Measurements from ENCODE around the gene ITGA3. TPM values are rescaled to one million over a fixed set of nuclear protein-coding genes. Genes with fewer than 3 reads are reported as not detected.

ITGA3 gene
- total RNA-seq, 2 experiments from 2014 or later: 5.8 to 7.9 TPM

DNA sequence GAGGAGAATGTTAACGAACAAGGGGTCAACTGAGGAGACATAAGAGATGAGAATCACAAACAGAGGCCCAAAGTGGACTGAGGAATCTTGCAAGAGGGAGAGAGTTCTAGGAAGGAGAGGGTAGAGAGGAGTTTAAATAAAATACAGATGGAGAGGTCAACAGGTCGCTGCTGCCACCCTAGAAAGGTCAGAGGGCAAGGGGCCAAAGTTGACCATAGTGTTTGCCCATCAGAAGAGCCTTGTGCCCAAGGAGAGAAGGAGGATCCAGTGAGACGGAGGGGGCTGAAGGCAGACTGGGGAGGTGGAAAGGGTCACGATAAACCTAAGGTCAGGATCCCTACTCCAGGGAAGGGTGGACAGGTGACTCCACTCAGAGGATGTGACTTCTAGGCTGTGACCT, 6.9 kb upstream of the ITGA3 start:
- POLR2A ChIA-PET: no interaction called here
- DNase-seq: no peak
- H3K9me3 Mint-ChIP-seq: no peaks in the 10 kb centered on the region
- CTCF ChIA-PET: no interaction called here
- H3K4me3 Mint-ChIP-seq: no peak overlapping the region
- H3K36me3 Mint-ChIP-seq (ENCODE audit: low read depth): no peaks in the 10 kb centered on the region
- no peak overlapping the region for H3K27ac Mint-ChIP-seq
- peaks cover 24% of the 10 kb centered on the region for H3K4me1 Mint-ChIP-seq
- H3K27me3 Mint-ChIP-seq: no peaks in the 10 kb centered on the region

DNA sequence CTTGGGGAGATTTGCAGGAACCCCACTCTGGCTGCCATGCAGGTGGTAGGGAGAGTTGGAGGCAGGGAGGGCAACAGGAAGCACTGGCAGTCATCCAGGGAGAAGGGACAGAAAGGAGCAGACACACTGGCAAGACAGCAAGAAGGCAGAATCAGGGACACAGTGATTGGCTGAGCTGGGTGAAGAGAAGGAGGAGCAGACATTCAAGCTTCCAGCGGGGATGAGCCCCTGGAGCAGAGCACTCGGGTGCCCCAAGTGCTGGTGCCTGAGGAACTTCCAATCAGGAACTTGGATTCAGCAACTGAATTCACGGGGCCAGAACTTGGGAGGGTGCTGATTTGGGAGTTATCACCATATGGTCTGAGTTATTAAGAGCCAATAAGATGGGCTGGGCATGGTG, 6.3 kb upstream of the ITGA3 start:
- CTCF ChIA-PET: no interaction called here
- peaks cover 24% of the 10 kb centered on the region for H3K4me1 Mint-ChIP-seq

DNA sequence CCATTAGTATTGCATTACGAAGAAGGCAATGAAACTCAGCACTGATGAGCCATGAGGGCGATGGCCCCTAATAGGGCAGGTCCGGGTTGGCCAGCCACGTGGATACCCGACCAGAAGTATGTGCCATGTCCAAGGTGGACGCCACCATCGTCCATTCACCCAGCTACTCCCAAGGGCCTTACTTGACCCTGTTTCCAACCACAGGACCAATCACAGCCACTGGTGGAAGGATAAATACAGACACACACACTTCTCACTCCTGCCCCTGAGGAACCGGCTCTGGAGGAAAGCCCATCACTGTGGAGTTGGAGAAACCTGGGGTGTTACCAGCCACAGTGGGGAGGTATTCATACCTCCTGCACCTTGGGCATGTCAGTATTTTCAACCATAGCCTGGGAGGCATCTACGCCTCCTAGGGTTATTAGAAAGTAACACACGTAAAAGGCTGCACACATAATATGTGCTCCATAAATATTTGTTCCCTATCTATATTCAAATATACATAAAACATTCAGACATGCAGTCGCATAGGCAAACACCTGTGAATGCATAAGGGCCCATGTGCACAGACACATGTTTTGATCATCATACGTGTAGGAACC, 5.4 kb upstream of the ITGA3 start:
- DNase-seq: no peak
- no peak overlapping the region for H3K27ac Mint-ChIP-seq
- H3K4me3 Mint-ChIP-seq: no peak overlapping the region
- ChIA-PET POLR2A (no interaction called here), CTCF (no interaction called here)
- H3K36me3 Mint-ChIP-seq (ENCODE audit: low read depth): no peaks in the 10 kb centered on the region
- H3K4me1 Mint-ChIP-seq: peaks cover 31% of the 10 kb centered on the region
- no peaks in the 10 kb centered on the region for H3K9me3 Mint-ChIP-seq
- peaks cover 4% of the 10 kb centered on the region for H3K27me3 Mint-ChIP-seq

More for the DNA sequence above, 6.3 kb upstream of the ITGA3 start:
- no peak overlapping the region for H3K4me3 Mint-ChIP-seq
- no peaks in the 10 kb centered on the region for H3K9me3 Mint-ChIP-seq
- no peak overlapping the region for H3K27ac Mint-ChIP-seq
- no peak for DNase-seq
- H3K36me3 Mint-ChIP-seq (ENCODE audit: low read depth): no peaks in the 10 kb centered on the region
- no peaks in the 10 kb centered on the region for H3K27me3 Mint-ChIP-seq
- POLR2A ChIA-PET: no interaction called here

DNA sequence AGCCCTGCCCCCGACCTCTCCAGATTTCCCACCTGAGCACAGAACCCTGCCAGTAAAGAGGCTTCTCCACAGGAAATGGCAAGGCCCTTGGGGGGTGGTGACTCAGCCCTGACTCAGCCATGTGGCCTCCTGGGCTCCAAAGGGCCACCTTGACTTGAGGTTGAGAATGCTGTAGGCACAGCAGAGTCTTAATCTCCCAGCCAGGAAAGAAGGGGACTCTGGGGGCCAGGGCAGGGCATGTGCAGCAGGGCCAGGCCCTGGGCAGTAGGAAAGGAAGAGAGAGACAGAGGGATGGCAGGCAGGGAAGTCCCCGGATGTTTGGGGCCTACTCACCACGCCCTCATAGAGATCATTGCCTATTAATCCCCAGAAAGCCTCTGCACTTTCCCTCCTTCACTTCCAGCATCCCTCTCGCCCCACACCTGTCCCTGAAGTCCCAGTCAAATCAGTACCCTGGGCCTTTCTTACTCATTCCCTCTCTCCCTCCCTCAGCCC, 4.8 kb upstream of the ITGA3 start:
- Mint-ChIP-seq H3K36me3 (ENCODE audit: low read depth) (no peaks in the 10 kb centered on the region), H3K4me1 (peaks cover 32% of the 10 kb centered on the region), H3K27ac (peak overlapping the region; percentile 77), H3K9me3 (no peaks in the 10 kb centered on the region), H3K27me3 (peaks cover 4% of the 10 kb centered on the region), H3K4me3 (no peak overlapping the region)
- ChIA-PET POLR2A (no interaction called here), CTCF (no interaction called here)
- DNase-seq: peak; percentile 34

DNA sequence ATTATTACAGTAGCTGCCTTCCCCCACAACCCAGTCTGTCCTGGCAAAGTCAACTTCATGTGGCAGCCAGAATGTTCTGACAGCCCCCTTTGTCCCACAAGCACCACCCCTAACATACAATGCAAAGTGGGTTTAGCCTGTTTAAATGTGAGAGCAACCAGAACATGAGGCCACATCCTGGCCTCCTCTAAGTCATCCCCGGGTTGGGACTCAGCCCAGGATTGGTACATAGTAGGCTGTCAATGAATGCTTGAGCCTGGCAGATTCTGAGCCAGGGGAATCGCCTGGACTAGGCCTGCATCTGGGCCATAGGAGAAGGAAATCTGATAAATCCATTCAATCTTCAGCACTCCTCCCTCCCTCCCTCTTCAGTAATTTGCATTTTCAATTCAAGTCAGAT, 4.3 kb upstream of the ITGA3 start:
- Mint-ChIP-seq H3K27ac (peak overlapping the region; percentile 21), H3K4me3 (no peak overlapping the region), H3K4me1 (peaks cover 35% of the 10 kb centered on the region), H3K9me3 (no peaks in the 10 kb centered on the region), H3K36me3 (ENCODE audit: low read depth) (no peaks in the 10 kb centered on the region), H3K27me3 (peaks cover 4% of the 10 kb centered on the region)
- CTCF ChIA-PET: no interaction called here
- POLR2A ChIA-PET: no interaction called here
- DNase-seq: no peak

DNA sequence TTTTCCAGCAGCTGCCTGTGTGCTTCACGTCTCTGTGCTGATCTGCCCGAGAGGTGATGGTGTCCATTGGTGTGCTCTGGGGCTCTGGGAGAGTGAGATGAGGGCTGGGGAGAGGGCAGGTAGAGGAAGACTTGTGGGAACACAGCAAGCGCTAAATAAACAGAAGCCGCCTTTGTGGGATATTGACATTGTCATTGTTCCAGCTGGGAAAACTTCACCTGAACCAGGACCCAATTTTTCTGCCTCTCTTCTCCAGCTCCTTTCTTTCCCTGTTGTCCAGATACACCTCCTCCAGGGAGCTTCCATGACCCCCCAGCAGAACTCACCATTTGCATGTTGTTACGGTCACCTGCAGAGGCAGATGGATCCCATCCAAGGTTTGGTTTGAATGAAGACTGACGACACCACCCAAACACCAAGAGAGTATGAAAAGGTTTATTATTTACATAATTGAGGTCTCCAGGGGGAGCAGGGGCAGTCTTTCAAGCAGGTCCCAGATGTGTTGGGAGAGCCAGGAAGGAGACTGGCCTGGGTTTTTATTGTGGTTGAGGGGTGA, 3.6 kb upstream of the ITGA3 start:
- H3K4me3 Mint-ChIP-seq: no peak overlapping the region
- H3K4me1 Mint-ChIP-seq: peaks cover 42% of the 10 kb centered on the region
- H3K36me3 Mint-ChIP-seq (ENCODE audit: low read depth): no peaks in the 10 kb centered on the region
- POLR2A ChIA-PET: no interaction called here
- H3K27me3 Mint-ChIP-seq: peaks cover 4% of the 10 kb centered on the region
- H3K9me3 Mint-ChIP-seq: no peaks in the 10 kb centered on the region
- no peak for DNase-seq
- H3K27ac Mint-ChIP-seq: no peak overlapping the region
- CTCF ChIA-PET: interaction anchor here (1.8 to 1.9 kb wide), 2 partner anchors 35 to 42 kb away, joined by 4 to 6 read pairs; no protein-coding TSS in a partner anchor

DNA sequence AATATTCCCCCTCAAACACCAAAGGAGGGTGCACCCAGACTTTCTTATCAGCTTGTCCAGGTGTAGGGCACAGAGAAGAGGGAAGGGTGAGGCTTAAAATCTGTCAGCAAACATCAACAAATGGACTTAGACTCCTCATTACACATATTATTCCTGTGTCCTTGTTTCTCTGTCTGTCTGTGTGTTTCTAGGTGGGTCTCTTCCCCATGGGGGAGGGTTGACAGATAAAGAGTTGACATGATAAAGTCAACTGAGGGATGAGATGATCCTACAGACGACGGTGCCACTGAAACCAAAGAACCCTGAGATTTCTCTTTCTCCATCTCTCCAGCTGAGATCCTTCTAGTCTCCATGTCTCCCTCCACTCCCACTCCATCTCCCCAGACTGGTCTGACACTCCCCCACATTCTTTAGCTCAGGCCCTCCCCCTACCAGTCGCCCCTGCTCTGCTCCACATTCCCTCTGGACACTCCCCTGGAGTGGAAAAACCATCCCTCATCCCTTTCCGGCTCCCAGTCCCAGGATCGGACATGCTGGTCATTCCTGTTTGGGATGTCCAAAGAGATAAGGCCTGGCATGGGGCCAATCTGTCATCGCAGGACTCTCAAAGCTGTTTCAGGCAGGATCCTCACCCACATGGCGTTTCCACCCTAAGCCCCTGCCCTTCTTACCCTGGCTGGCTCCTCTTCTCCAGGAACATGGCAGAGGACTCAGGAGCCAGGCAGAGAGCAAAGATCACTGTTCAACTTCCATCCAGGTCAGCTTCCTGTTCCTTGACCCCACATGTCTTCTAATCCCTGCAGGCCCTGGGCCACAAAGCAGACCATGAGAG, 2.9 kb upstream of the ITGA3 start:
- ChIA-PET POLR2A (no interaction called here), CTCF (interaction anchor here (1.8 to 1.9 kb wide), 2 partner anchors 34 to 41 kb away, joined by 4 to 6 read pairs; no protein-coding TSS in a partner anchor)
- Mint-ChIP-seq H3K4me3 (no peak overlapping the region), H3K36me3 (ENCODE audit: low read depth) (no peaks in the 10 kb centered on the region), H3K4me1 (peaks cover 43% of the 10 kb centered on the region), H3K27ac (no peak overlapping the region), H3K27me3 (peaks cover 8% of the 10 kb centered on the region), H3K9me3 (no peaks in the 10 kb centered on the region)
- no peak for DNase-seq

DNA sequence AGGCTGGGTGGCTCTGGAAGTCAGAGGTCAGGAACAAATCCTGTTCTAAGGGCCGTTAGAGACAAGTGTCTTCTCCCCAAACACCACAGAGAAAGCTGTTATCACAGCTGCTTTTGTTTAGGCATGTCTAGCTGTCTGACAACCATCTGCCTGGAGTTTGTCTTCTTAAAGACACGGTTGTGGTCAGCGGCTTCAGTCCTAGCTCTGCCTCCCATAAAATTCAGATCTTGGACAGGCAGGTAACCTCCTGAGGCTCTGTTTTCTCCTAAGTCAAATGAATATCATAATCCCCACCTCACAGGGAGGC, 2.3 kb upstream of the ITGA3 start:
- Mint-ChIP-seq H3K27ac (no peak overlapping the region), H3K36me3 (ENCODE audit: low read depth) (no peaks in the 10 kb centered on the region), H3K9me3 (no peaks in the 10 kb centered on the region), H3K4me3 (no peak overlapping the region), H3K4me1 (peaks cover 41% of the 10 kb centered on the region), H3K27me3 (peaks cover 9% of the 10 kb centered on the region)
- no peak for DNase-seq
- ChIA-PET POLR2A (no interaction called here), CTCF (interaction anchor here (1.8 to 1.9 kb wide), 2 partner anchors 34 to 41 kb away, joined by 4 to 6 read pairs; no protein-coding TSS in a partner anchor)

DNA sequence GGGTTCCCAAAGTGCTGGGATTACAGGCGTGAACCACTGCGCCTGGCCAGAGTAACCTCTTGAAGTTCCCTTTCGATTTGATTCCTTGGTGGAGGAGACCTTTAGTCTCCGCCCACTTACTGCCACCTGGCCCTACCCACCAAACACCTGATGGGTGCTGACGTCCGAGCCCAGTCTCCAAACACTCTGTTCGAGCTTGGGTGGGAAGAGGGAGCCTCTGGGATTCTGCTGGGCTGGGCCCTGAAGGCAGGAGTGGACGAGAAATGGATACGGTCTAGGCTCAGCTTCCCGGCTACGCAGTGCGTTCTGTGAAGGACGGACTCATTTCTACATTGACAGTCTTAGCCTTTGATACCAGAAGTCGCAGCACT, 870 bp upstream of the ITGA3 start:
- H3K27me3 Mint-ChIP-seq: peaks cover 11% of the 10 kb centered on the region
- peak overlapping the region; percentile 11 for H3K27ac Mint-ChIP-seq
- H3K4me1 Mint-ChIP-seq: peaks cover 41% of the 10 kb centered on the region
- H3K9me3 Mint-ChIP-seq: no peaks in the 10 kb centered on the region
- H3K36me3 Mint-ChIP-seq (ENCODE audit: low read depth): no peaks in the 10 kb centered on the region
- no peak for DNase-seq
- peak overlapping the region; percentile 84 for H3K4me3 Mint-ChIP-seq
- CTCF ChIA-PET: interaction anchor here (0.9 to 2.8 kb wide), 4 partner anchors 25 to 58 kb away, joined by 3 to 8 read pairs (median 4); no protein-coding TSS in a partner anchor
- POLR2A ChIA-PET: no interaction called here

DNA sequence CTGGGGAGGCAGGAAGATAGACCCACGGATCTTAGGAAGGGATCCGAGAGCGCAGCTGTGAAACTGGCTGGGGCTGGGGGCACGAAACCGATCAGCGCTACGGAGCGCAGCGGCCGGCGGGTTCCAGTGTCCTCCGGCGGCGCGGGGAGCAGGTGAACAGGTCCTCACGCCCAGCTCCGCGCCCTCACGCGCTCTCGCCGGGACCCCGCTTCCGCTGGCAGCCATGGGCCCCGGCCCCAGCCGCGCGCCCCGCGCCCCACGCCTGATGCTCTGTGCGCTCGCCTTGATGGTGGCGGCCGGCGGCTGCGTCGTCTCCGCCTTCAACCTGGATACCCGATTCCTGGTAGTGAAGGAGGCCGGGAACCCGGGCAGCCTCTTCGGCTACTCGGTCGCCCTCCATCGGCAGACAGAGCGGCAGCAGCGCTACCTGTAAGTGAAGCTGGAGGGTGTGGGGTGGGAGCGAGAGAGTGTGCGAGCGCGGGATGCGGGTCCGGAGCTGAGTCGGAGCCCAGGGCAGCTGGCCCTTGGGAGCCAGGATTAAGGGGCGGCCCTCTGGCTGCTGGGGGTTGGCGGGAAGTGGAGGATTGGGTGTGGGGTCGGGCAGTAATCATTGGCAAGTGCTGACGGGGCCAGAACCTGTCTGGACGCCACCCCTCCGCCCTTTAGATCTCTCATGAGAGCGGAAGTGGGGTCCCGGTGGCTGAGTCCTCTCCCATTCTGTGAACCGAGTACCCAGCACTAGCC, 479 bp downstream of the ITGA3 start:
- Mint-ChIP-seq H3K4me3 (peak overlapping the region; percentile 84), H3K36me3 (ENCODE audit: low read depth) (no peaks in the 10 kb centered on the region), H3K9me3 (no peaks in the 10 kb centered on the region), H3K27ac (peak overlapping the region; percentile 60), H3K27me3 (peaks cover 11% of the 10 kb centered on the region), H3K4me1 (peaks cover 33% of the 10 kb centered on the region)
- peak; percentile 63 for DNase-seq
- CTCF ChIA-PET: interaction anchor here (0.6 to 2.8 kb wide), 19 partner anchors 9 to 82 kb away, joined by 3 to 10 read pairs (median 4); partner anchors contain the start of gene PDK2
- POLR2A ChIA-PET: interaction anchor here (0.8 kb wide), 1 partner anchor 9 kb away, joined by 3 read pairs; no protein-coding TSS in a partner anchor

DNA sequence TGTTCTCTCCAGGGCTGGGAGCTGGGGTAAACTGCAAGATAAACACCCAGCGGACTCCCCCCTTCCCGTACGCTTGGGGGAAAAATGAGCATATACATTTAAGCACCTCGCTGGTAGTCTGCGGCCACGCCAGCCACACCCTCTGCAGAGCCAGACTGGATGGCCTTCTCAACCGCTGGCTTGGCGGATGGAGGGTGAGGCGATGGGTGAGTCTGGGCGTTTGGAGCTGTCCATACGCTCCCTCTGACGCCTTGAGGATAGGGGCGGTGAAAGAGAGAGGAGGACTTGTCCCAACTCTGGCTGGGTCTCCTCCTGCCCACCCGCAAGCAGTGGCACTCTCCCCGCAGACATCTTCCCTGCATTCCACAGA, 1.0 kb downstream of the ITGA3 start:
- Mint-ChIP-seq H3K36me3 (ENCODE audit: low read depth) (no peaks in the 10 kb centered on the region), H3K27ac (no peak overlapping the region), H3K4me1 (peaks cover 27% of the 10 kb centered on the region), H3K4me3 (peak overlapping the region; percentile 84), H3K9me3 (no peaks in the 10 kb centered on the region), H3K27me3 (peaks cover 11% of the 10 kb centered on the region)
- ChIA-PET POLR2A (interaction anchor here (0.8 kb wide), 1 partner anchor 10 kb away, joined by 3 read pairs; no protein-coding TSS in a partner anchor), CTCF (interaction anchor here (0.6 to 2.8 kb wide), 19 partner anchors 8 to 82 kb away, joined by 3 to 10 read pairs (median 4); partner anchors contain the start of gene PDK2)
- DNase-seq: no peak

DNA sequence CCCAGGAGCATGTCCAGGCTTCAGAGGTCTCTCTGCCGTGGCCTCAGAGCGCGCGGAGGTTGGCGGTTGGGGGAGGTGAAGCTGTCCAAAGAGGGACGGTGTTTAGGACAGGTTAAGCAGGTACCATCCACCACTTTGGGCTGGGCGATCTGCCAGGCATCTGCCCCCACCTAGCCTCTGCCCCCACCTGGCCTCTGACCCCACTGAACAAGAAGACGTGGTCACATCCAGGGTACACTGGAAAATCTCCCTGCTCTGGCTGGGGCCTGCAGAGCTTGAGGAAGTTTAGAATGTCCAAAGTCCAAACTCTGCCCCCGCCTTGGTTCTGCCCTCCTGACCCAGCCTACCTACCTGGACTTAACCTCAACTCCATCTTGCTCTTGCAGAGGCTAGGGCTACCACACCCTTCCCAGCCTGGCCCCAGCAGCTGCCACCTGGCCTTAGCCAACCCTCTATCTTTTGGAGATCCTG, 1.6 kb downstream of the ITGA3 start:
- no peak for DNase-seq
- H3K36me3 Mint-ChIP-seq (ENCODE audit: low read depth): no peaks in the 10 kb centered on the region
- H3K9me3 Mint-ChIP-seq: no peaks in the 10 kb centered on the region
- CTCF ChIA-PET: interaction anchor here (0.6 to 2.0 kb wide), 8 partner anchors 8 to 37 kb away, joined by 3 to 7 read pairs (median 4); no protein-coding TSS in a partner anchor
- POLR2A ChIA-PET: no interaction called here
- peak overlapping the region; percentile 84 for H3K4me3 Mint-ChIP-seq
- peaks cover 11% of the 10 kb centered on the region for H3K27me3 Mint-ChIP-seq
- peaks cover 23% of the 10 kb centered on the region for H3K4me1 Mint-ChIP-seq
- peak overlapping the region; percentile 3 for H3K27ac Mint-ChIP-seq

Data from activated CD4-positive, alpha-beta T cell treated with anti-CD3 and anti-CD28 coated beads, Interleukin-2, amount 10 ng/mL, durations not matched to agents 7 days and 5 days (primary cell).